Activated naive CD4-positive, alpha-beta T cell treated with anti-CD3 and anti-CD28 coated beads, Interleukin-2, amount 50 U/mL, for 24 hours (primary cell): ENCODE measurements around the gene ARHGAP26.
A peak's percentile ranks its signal among the peaks of the same experiment; 100 is the strongest.
"Not testable (repeated sequence)": the region's sequence is repeated elsewhere in the genome, so short reads cannot be mapped to it uniquely, and the experiment has no call there.

Experiments used
- H3K27ac Mint-ChIP-seq: one replicate; pipeline ENCODE4 v1.8.0; 2021; ENCODE audit warnings: mild to moderate bottlenecking, mixed read lengths
- H3K27me3 Mint-ChIP-seq: one replicate; pipeline ENCODE4 v1.8.0; 2021; ENCODE audit warnings: mixed read lengths
- H3K36me3 Mint-ChIP-seq: one replicate; pipeline ENCODE4 v1.8.0; 2021; ENCODE audit warnings: mixed read lengths
- H3K4me1 Mint-ChIP-seq: one replicate; pipeline ENCODE4 v1.8.0; 2021; ENCODE audit warnings: mixed read lengths
- H3K4me3 Mint-ChIP-seq: one replicate; pipeline ENCODE4 v1.8.0; 2021; ENCODE audit warnings: mild to moderate bottlenecking, mixed read lengths
- H3K9me3 Mint-ChIP-seq: one replicate; pipeline ENCODE4 v1.8.0; 2021; ENCODE audit warnings: mixed read lengths

Gene ARHGAP26

GRCh38 chr5:142934051-142934762 lies 164.0 kb downstream of the ARHGAP26 start:
- peaks cover 13% of the 10 kb centered on the region for H3K4me1 Mint-ChIP-seq
- H3K27ac Mint-ChIP-seq: peak overlapping the region; percentile 73
- no peaks in the 10 kb centered on the region for H3K9me3 Mint-ChIP-seq
- peaks cover 35% of the 10 kb centered on the region for H3K36me3 Mint-ChIP-seq
- H3K4me3 Mint-ChIP-seq: no peak overlapping the region
- H3K27me3 Mint-ChIP-seq: no peaks in the 10 kb centered on the region

GRCh38 chr5:142935014-142935413 lies 164.8 kb downstream of the ARHGAP26 start:
- Mint-ChIP-seq H3K27me3 (no peaks in the 10 kb centered on the region), H3K36me3 (peaks cover 39% of the 10 kb centered on the region), H3K27ac (no peak overlapping the region), H3K4me1 (peaks cover 12% of the 10 kb centered on the region), H3K9me3 (no peaks in the 10 kb centered on the region), H3K4me3 (no peak overlapping the region)

GRCh38 chr5:142937374-142937773 lies 167.2 kb downstream of the ARHGAP26 start:
- H3K4me1 Mint-ChIP-seq: peaks cover 18% of the 10 kb centered on the region
- no peaks in the 10 kb centered on the region for H3K27me3 Mint-ChIP-seq
- no peaks in the 10 kb centered on the region for H3K9me3 Mint-ChIP-seq
- H3K4me3 Mint-ChIP-seq: no peak overlapping the region
- no peak overlapping the region for H3K27ac Mint-ChIP-seq
- H3K36me3 Mint-ChIP-seq: peaks cover 26% of the 10 kb centered on the region

- Mint-ChIP-seq H3K27me3 (no peaks in the 10 kb centered on the region), H3K9me3 (no peaks in the 10 kb centered on the region), H3K4me1 (peaks cover 18% of the 10 kb centered on the region), H3K36me3 (peaks cover 21% of the 10 kb centered on the region), H3K27ac (no peak overlapping the region), H3K4me3 (no peak overlapping the region)
Observed at GRCh38 chr5:142938266-142938880, 168.2 kb downstream of the ARHGAP26 start.

- Mint-ChIP-seq H3K36me3 (peaks cover 17% of the 10 kb centered on the region), H3K4me1 (peaks cover 15% of the 10 kb centered on the region), H3K4me3 (no peak overlapping the region)
Observed at GRCh38 chr5:142939006-142939405, 168.8 kb downstream of the ARHGAP26 start.

GRCh38 chr5:142939884-142940283 lies 169.7 kb downstream of the ARHGAP26 start:
- Mint-ChIP-seq H3K4me3 (no peak overlapping the region), H3K27ac (no peak overlapping the region), H3K36me3 (peaks cover 12% of the 10 kb centered on the region), H3K9me3 (no peaks in the 10 kb centered on the region), H3K27me3 (no peaks in the 10 kb centered on the region), H3K4me1 (peaks cover 9% of the 10 kb centered on the region)

More at GRCh38 chr5:142939006-142939405, 168.8 kb downstream of the ARHGAP26 start:
- no peaks in the 10 kb centered on the region for H3K27me3 Mint-ChIP-seq
- H3K27ac Mint-ChIP-seq: no peak overlapping the region
- H3K9me3 Mint-ChIP-seq: no peaks in the 10 kb centered on the region

- no peaks in the 10 kb centered on the region for H3K27me3 Mint-ChIP-seq
- H3K4me3 Mint-ChIP-seq: no peak overlapping the region
- H3K27ac Mint-ChIP-seq: no peak overlapping the region
- H3K36me3 Mint-ChIP-seq: peaks cover 8% of the 10 kb centered on the region
- H3K9me3 Mint-ChIP-seq: no peaks in the 10 kb centered on the region
- H3K4me1 Mint-ChIP-seq: peaks cover 14% of the 10 kb centered on the region
Observed at GRCh38 chr5:142941245-142941644, 171.1 kb downstream of the ARHGAP26 start.

- Mint-ChIP-seq H3K4me3 (no peak overlapping the region), H3K4me1 (peaks cover 18% of the 10 kb centered on the region), H3K36me3 (peaks cover 7% of the 10 kb centered on the region), H3K9me3 (no peaks in the 10 kb centered on the region), H3K27ac (no peak overlapping the region), H3K27me3 (no peaks in the 10 kb centered on the region)
Observed at GRCh38 chr5:142942901-142943300, 172.7 kb downstream of the ARHGAP26 start.

- H3K36me3 Mint-ChIP-seq: peaks cover 5% of the 10 kb centered on the region
- no peaks in the 10 kb centered on the region for H3K27me3 Mint-ChIP-seq
- no peak overlapping the region for H3K4me3 Mint-ChIP-seq
- no peak overlapping the region for H3K27ac Mint-ChIP-seq
- no peaks in the 10 kb centered on the region for H3K9me3 Mint-ChIP-seq
- peaks cover 18% of the 10 kb centered on the region for H3K4me1 Mint-ChIP-seq
Observed at GRCh38 chr5:142944140-142944539, 174.0 kb downstream of the ARHGAP26 start.

- Mint-ChIP-seq H3K27me3 (no peaks in the 10 kb centered on the region), H3K36me3 (peaks cover 2% of the 10 kb centered on the region), H3K27ac (no peak overlapping the region), H3K9me3 (no peaks in the 10 kb centered on the region), H3K4me3 (no peak overlapping the region), H3K4me1 (peaks cover 18% of the 10 kb centered on the region)
Observed at GRCh38 chr5:142945321-142945720, 175.1 kb downstream of the ARHGAP26 start.

- peaks cover 18% of the 10 kb centered on the region for H3K4me1 Mint-ChIP-seq
- H3K36me3 Mint-ChIP-seq: peaks cover 2% of the 10 kb centered on the region
- H3K4me3 Mint-ChIP-seq: no peak overlapping the region
- no peaks in the 10 kb centered on the region for H3K27me3 Mint-ChIP-seq
- H3K9me3 Mint-ChIP-seq: no peaks in the 10 kb centered on the region
- H3K27ac Mint-ChIP-seq: no peak overlapping the region
Observed at GRCh38 chr5:142945845-142946244, 175.7 kb downstream of the ARHGAP26 start.

- Mint-ChIP-seq H3K9me3 (no peaks in the 10 kb centered on the region), H3K4me1 (peaks cover 13% of the 10 kb centered on the region), H3K27ac (no peak overlapping the region), H3K36me3 (peaks cover 2% of the 10 kb centered on the region), H3K27me3 (no peaks in the 10 kb centered on the region), H3K4me3 (no peak overlapping the region)
Observed at GRCh38 chr5:142946547-142947426, 176.6 kb downstream of the ARHGAP26 start.

GRCh38 chr5:142947427-142947709 lies 177.2 kb downstream of the ARHGAP26 start:
- no peak overlapping the region for H3K27ac Mint-ChIP-seq
- H3K9me3 Mint-ChIP-seq: no peaks in the 10 kb centered on the region
- H3K4me3 Mint-ChIP-seq: no peak overlapping the region
- no peaks in the 10 kb centered on the region for H3K27me3 Mint-ChIP-seq
- peaks cover 18% of the 10 kb centered on the region for H3K4me1 Mint-ChIP-seq
- H3K36me3 Mint-ChIP-seq: peaks cover 6% of the 10 kb centered on the region

GRCh38 chr5:142952229-142952628 lies 182.1 kb downstream of the ARHGAP26 start:
- Mint-ChIP-seq H3K4me3 (no peak overlapping the region), H3K27me3 (no peaks in the 10 kb centered on the region), H3K27ac (peak overlapping the region; percentile 11), H3K9me3 (no peaks in the 10 kb centered on the region), H3K36me3 (peaks cover 19% of the 10 kb centered on the region), H3K4me1 (peaks cover 5% of the 10 kb centered on the region)

- H3K4me3 Mint-ChIP-seq: not testable (repeated sequence)
Observed at GRCh38 chr5:142952871-142953270, 182.7 kb downstream of the ARHGAP26 start.

GRCh38 chr5:142954455-142954854 lies 184.3 kb downstream of the ARHGAP26 start:
- peaks cover 17% of the 10 kb centered on the region for H3K4me1 Mint-ChIP-seq
- H3K36me3 Mint-ChIP-seq: peaks cover 21% of the 10 kb centered on the region
- no peak overlapping the region for H3K27ac Mint-ChIP-seq
- no peaks in the 10 kb centered on the region for H3K27me3 Mint-ChIP-seq
- H3K9me3 Mint-ChIP-seq: no peaks in the 10 kb centered on the region
- H3K4me3 Mint-ChIP-seq: no peak overlapping the region

More at GRCh38 chr5:142952871-142953270, 182.7 kb downstream of the ARHGAP26 start:
- not testable (repeated sequence) for H3K27ac Mint-ChIP-seq, H3K27me3 Mint-ChIP-seq, H3K9me3 Mint-ChIP-seq
- Mint-ChIP-seq H3K36me3 (peaks cover 21% of the 10 kb centered on the region), H3K4me1 (peaks cover 12% of the 10 kb centered on the region)
